ENCODE measurements around the gene DACH1.

DACH1 gene

GRCh38 chr13:71699342-71699741, 167.7 kb downstream of the DACH1 start:
- DNase-seq = no peak

DNA sequence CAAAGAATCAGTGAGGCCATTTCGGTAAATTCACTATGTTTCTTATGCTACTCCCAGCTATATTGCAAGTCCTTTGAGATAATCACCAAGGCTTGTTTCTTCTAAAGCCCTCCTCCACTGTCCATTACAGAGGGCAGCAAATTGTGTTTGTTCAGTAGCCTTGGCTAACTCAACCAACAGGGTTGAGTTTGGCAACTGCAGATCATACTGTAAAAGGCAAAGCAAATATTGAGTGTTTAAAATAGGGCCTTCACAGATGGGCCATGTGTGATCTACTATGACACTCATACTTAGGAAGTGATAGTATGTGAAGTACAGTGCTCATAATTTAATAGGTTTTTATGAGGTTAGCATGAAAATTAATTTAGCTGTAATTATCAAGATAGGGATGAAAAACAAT, 171.3 kb downstream of the DACH1 start:
- no peak for DNase-seq

GRCh38 chr13:71685072-71685471, 181.9 kb downstream of the DACH1 start:
- no peak for DNase-seq

DNA sequence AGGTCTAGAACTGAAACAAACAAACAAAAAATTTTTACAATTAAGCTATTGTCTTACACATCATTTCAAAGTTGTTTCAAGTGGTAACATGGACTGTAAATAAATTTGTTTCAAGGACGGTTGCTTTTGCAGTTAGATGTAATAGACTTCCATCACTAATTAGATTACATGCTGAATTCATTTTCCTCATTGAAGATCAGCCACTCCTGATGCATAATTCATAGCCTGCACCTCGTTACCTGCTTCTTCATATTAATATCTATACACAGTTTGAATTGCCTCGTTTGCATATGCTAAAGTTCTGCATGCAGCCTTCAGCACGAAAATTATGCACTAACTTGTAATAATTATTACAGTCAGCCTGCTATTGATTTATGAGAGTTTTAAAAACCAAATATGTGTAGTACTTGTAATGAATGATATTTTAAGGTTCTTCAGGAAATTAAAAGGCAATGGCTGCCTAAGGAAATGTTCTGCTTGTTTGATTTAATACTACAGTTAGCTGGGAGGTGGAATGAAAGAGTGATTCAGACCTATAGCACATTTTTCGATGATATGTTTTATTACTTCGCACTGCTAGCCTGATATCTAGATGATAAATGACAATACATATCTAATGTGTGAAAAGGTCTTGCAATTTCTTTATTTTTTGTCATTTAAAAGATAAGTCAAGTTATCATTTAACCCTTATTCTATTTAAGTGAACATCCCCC, 184.9 kb downstream of the DACH1 start:
- no peak for DNase-seq

DNA sequence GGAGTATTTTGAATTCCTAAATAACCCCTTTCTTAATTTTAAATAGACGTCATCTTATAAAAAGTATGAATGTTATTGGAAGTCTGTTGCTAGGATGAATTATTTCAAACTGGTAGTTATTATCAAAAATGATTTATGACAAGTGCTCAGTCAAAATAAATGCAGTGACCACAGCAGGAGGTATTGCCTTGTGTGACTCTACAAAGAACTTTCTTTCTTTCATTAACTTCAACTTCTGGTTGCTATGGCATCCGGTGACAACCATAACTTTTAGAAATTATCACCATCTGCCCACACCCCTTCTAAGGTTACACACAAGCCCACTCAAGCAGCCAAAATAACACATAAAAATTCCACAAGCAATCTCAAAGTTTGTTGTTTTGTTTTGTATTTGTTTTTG, 189.9 kb downstream of the DACH1 start:
- peak in 2 of 3 experiments; percentile 25 to 63 for DNase-seq

DNA sequence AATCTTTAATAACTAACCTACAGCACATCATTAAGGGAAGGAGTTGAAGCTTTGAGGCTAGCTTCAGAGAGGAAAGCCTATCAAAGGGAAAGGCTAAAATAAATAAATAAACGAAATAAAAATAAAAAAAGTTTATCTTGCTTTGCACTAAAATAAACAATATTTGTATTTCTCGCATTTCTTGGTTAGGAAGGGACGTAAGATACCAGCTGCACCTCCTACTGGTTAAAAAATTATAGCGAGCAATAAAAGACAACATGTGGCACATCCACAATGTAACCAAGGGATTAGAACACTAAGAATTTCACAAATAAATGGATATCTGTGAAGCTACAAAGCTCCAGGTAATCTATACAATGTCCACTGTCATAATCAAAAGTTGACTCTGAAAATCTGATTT, 194.5 kb downstream of the DACH1 start:
- DNase-seq = no peak

DNA sequence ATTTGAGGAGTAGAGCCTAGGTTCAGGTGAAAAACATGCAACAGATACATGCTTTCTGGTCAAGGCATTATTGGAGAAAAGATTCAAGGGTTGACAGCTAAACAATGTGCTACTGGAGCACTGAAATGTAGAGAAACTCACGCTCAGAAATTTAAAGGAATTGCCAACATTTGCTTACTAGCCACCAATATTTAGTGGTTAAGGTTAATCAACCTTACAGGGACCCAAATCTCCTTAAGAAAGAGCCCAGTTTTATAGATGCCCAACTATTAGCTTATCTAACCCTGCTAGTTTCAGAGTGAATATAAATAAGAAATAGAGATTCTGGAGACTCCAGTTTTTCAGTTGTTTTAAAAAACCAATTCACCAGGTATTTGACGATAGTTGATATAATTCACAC, 203.6 kb downstream of the DACH1 start:
- DNase-seq = no peak

- no peak for DNase-seq
Observed at GRCh38 chr13:71661921-71662320, 205.1 kb downstream of the DACH1 start.

DNA sequence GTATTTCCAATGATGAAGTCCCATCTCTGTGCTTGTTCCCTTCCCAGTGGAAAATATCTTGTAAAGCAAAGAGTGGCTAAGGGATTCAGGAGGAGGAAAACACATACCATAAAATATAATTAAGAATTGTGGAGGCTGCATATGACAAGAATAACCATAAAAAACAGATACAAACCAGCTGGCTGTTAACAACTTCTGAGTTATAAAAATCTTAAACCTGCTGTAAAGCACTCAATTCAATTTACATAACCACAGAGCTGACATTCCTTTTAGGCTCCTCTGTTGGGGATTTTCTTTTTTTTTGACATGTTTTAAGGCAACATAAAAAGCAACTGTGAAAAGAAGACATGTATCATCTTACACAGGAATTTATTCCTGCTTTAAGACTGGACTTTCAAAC, 207.6 kb downstream of the DACH1 start:
- no peak for DNase-seq

- DNase-seq = no peak
Observed at GRCh38 chr13:71645467-71645866, 221.5 kb downstream of the DACH1 start.

GRCh38 chr13:71644579-71644978, 222.4 kb downstream of the DACH1 start:
- DNase-seq = peak in 1 of 3 experiments; percentile 26

DNA sequence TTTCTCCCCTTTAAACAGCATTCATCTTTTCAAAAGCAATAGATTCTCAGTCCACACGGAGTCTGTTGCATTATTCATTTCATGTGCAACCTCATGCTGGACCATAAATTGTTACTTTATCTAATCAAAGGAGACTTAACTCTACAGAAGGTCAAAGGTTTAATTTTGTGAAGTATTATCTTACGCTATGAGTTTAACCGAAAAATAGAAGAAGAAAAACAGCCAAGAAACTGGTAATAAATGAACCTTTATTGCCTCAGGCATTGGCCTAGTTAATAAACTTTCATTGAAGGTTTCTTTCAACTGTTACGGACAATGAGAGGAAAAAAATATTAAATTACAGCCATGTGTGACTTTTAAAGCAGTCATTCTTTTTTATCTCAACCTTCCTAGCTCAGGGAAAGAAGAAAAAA, 223.6 kb downstream of the DACH1 start:
- no peak for DNase-seq

GRCh38 chr13:71638751-71639150, 228.3 kb downstream of the DACH1 start:
- no peak for DNase-seq

DNA sequence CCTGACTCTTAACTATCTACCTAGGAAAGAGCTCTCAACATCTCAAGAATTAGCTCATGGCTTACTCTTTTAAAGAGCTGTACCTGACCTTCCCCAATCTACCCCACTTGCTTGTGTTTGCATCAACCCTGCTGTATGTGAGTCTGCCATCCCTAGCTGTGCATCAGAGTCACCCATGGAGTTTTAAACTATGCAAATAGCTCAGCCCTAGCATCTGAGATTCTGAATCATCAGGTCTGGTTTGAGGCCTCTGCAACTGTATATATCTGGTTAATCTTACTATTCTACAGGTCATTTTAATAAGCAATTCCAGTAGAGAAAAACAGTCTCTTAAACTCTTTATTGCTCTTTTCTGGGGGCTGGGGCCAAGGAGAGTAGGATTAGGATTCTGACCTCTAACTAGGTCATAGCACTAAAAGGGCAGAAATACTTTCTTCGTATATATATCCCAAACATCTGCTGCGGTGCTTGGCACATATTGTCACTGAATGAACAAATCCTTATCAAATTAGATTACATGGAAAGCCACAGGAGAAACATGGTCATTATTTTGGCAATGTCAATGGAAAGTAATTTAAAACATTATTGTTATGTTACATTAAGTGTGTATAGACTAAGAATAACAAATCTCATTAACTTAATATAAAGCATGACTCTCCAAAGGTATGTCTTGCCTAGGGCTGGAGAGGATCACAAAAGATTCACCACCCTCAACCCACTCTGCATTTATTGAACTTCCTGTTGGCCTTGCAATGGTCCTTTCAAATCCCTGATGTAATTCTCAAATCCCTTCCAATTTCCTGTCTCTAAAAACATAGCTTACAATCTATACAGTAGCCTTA, 232.2 kb downstream of the DACH1 start:
- DNase-seq = no peak

DNA sequence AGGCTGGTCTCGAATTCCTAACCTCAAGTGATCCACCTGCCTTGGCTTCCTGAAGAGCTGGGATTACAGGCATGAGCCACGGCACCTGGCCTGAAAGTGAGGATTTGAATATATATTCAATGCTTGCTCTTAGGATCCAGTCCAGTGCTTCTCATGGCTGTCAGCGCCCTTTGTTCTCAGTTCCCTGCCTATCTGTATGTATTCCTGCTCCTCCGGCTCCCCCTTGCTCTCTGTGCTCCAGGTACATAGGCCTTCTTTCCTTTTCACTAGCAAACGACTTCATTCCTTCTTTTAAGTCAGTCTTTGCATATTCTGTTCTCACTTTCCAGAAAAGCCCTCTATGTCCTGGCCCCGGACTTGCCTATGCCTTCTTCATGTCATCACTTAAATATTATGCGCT, 232.8 kb downstream of the DACH1 start:
- no peak for DNase-seq

DNA sequence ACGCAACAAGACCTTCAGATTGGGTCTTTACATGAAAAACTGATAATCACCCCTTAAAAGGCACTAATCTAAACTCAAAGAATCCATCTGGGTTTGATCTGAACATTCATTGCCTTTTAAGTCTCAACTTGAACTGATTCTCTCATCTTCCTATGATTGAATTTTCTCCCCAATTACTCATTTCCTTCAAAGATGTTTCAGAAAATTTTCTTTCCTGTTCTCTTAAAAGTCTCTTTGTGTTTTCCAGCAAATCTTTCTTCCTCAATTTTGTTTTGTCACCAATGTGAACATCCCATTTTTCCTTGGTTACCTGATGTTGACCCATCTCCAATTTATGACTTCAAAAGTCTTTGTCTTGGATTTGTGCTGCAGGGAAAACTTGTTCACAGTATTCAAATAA, 234.3 kb downstream of the DACH1 start:
- DNase-seq = no peak

GRCh38 chr13:71632206-71632605, 234.8 kb downstream of the DACH1 start:
- no peak for DNase-seq

GRCh38 chr13:71629167-71629566, 237.8 kb downstream of the DACH1 start:
- DNase-seq = no peak

GRCh38 chr13:71626421-71627117, 240.4 kb downstream of the DACH1 start:
- no peak for DNase-seq

- peak in 1 of 3 experiments; percentile 57 for DNase-seq
Observed at GRCh38 chr13:71625694-71626093, 241.3 kb downstream of the DACH1 start.

- DNase-seq = peak in 2 of 3 experiments; percentile 32 to 79
Observed at GRCh38 chr13:71624653-71625600, 242.1 kb downstream of the DACH1 start.
